Measurements from ENCODE around the gene TPM3.

GRCh38 chr1:154213274-154213673 lies 21.4 kb upstream of the TPM3 start:
- TF ChIP-seq CTCF (IDR thresholded peaks at IDR 0.05): no peak
- no peak for TF ChIP-seq EZH2 (IDR thresholded peaks at IDR 0.05; ENCODE audit: borderline replicate concordance, insufficient read depth, low read depth, low read length, poor library complexity, severe bottlenecking)
